Left ventricle myocardium inferior (tissue), 1 donor: ENCODE results near the gene GARIN1A. TPM values are rescaled to one million over a fixed set of nuclear protein-coding genes. Genes with fewer than 3 reads are reported as not detected.
"Not testable (repeated sequence)": the region's sequence is repeated elsewhere in the genome, so short reads cannot be mapped to it uniquely, and the experiment has no call there.

Experiments
- DNase-seq: peaks from one replicate; pipeline ENCODE4 v3.0.0-alpha.2; 2020
- H3K27ac ChIP-seq: fragments of 200-600 bp; replicated peaks from 2 replicates; pipeline ENCODE4 v1.8.0; 2021
- H3K27me3 ChIP-seq: fragments of 200-600 bp; 2 replicates; pipeline ENCODE4 v1.8.0; 2021; ENCODE audit warnings: low read depth
- H3K36me3 ChIP-seq: fragments of 200-600 bp; 2 replicates; pipeline ENCODE4 v1.8.0; 2021
- H3K4me1 ChIP-seq: fragments of 200-600 bp; 2 replicates; pipeline ENCODE4 v1.8.0; 2021
- H3K4me3 ChIP-seq: fragments of 200-600 bp; 2 replicates; pipeline ENCODE4 v1.8.0; 2021; ENCODE audit warnings: mild to moderate bottlenecking, moderate library complexity
- H3K9me3 ChIP-seq: fragments of 200-600 bp; replicated peaks from 2 replicates; pipeline ENCODE4 v1.8.0; 2021
- intact Hi-C: fragments of 100-400 bp; cut with micrococcal nuclease; formaldehyde crosslinking; loops from one replicate; pipeline ENCODE4 v1.11.0; 2022
- total RNA-seq: library from RNA; stranded (reverse); fragmentation: NEBNext Ultra II Directional; extraction: Animal tissue kit (Norgen Biotek cat#: 25700); gene quantifications from one replicate; pipeline ENCODE4 v1.2.1, GENCODE V29; 2021
- TF ChIP-seq, protein P1 (sequence below): fragments of 200-600 bp; IDR thresholded peaks from 2 replicates; pipeline ENCODE4 v1.8.0; 2021; ENCODE audit warnings: antibody characterized with exemption, mild to moderate bottlenecking, borderline replicate concordance
- donor health status: DM: no; HTN: yes; CAD: no; lungs with severe emphysema.

GARIN1A gene
- total RNA-seq, 1 donor from 2014 or later: 1.6 TPM

DNA sequence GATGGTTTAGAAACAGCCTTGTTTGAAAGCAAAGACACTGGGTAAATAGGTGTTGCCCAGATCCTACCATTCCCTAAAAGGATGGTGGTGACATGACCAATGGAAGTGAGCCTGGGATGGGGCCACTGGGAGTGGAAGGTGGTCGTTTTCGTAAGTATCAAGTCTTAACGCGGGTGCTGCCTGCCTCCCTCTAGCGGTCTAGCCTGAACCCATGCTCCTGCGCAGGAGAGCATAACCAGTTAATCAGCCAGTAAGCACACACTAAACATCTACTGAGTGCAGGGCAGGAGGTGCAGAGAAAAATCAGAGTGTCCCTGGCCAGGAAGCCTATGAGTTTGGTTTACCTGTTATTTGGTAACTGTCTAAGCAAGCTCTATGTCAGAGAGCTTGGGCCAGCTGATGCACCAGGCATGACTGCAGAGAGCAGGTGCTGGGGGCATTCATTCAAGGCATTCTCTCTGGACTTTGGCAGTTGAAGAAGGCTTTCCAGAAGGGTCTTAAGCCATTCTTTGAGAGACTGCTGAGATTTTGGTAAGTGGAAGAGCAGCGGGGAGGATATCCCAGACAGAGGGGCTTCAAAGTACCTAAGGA is 930 bp downstream of the GARIN1A start:
- Histone ChIP-seq H3K4me3 (no peak overlapping the region), H3K27me3 (no peaks in the 10 kb centered on the region), H3K4me1 (peaks cover 3% of the 10 kb centered on the region), H3K36me3 (no peaks in the 10 kb centered on the region), H3K9me3 (no peaks in the 10 kb centered on the region), H3K27ac (no peak overlapping the region)
- DNase-seq: no peak
- TF ChIP-seq, protein P1, sequence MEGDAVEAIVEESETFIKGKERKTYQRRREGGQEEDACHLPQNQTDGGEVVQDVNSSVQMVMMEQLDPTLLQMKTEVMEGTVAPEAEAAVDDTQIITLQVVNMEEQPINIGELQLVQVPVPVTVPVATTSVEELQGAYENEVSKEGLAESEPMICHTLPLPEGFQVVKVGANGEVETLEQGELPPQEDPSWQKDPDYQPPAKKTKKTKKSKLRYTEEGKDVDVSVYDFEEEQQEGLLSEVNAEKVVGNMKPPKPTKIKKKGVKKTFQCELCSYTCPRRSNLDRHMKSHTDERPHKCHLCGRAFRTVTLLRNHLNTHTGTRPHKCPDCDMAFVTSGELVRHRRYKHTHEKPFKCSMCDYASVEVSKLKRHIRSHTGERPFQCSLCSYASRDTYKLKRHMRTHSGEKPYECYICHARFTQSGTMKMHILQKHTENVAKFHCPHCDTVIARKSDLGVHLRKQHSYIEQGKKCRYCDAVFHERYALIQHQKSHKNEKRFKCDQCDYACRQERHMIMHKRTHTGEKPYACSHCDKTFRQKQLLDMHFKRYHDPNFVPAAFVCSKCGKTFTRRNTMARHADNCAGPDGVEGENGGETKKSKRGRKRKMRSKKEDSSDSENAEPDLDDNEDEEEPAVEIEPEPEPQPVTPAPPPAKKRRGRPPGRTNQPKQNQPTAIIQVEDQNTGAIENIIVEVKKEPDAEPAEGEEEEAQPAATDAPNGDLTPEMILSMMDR: peak; percentile 49
- intact Hi-C loops: no loop called here

DNA sequence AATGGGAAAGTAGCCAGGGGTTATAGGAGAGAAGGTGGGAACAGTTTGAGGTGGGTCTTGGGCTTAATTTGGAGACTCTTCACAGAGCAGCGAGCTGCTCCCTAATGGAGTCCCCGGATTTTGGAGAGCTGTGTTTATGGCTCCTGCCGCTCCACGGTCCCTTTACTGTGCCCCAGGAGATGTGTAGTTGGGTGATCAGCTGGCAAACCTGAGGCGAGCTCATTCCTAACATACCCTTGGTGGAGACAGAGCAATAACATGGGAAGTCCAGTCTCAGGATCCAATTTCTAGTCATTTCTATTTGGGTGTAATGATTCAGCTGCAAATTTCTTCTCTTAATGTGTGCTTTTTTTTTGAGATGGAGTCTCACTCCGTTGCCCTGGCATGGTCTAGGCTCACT is 1.5 kb downstream of the GARIN1A start:
- Histone ChIP-seq H3K4me3 (no peak overlapping the region), H3K4me1 (peaks cover 3% of the 10 kb centered on the region), H3K36me3 (no peaks in the 10 kb centered on the region), H3K27ac (no peak overlapping the region), H3K9me3 (no peaks in the 10 kb centered on the region), H3K27me3 (no peaks in the 10 kb centered on the region)
- DNase-seq: no peak
- TF ChIP-seq, protein P1: no peak
- intact Hi-C loops: no loop called here

DNA sequence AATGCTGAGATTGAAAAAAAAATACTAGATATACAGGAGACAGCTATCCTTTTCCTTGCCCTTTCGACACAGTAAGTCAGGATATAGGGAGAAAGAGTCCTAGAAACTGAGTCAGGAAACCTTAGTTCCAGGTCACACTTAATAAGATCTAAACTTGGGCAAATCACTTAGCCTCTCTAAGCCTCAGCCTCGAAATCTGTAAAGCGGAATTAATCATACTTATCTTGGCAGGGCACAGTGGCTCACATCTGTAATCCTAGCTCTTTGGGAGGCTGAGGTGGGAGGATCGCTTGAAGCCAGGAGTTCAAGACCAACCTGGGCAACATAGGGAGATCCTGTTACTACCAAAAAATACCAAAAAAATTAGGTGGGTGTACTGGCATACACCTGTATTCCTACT is 4.6 kb downstream of the GARIN1A start:
- Histone ChIP-seq H3K4me1 (peaks cover 3% of the 10 kb centered on the region), H3K9me3 (no peaks in the 10 kb centered on the region), H3K36me3 (no peaks in the 10 kb centered on the region), H3K27me3 (no peaks in the 10 kb centered on the region), H3K4me3 (no peak overlapping the region), H3K27ac (no peak overlapping the region)
- TF ChIP-seq, protein P1: no peak
- DNase-seq: no peak
- intact Hi-C loops: no loop called here

DNA sequence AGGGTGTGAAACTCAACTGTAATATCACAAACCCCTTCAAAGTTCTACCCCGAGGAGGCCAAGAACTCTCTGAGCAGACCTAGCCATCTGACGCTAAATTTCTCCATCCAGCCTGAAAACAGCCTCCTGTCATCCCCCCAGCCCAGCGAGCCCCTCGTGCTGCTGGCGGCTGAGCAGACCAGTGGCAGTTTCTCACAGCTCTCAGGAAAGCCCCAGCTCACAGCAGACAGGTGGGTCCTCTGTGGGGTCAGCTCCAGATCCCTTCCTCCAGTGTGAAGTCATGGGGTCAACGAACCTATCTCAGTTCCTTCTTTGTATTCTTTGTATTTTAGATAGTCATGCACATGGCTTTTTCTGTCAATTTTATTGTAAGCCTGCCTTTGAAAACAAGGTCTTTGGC is 7.8 kb downstream of the GARIN1A start:
- no peaks in the 10 kb centered on the region for H3K4me1 ChIP-seq
- intact Hi-C loops: no loop called here
- DNase-seq: no peak
- TF ChIP-seq, protein P1: no peak
- H3K9me3 ChIP-seq: no peaks in the 10 kb centered on the region
- H3K4me3 ChIP-seq: no peak overlapping the region
- H3K27me3 ChIP-seq: no peaks in the 10 kb centered on the region
- no peak overlapping the region for H3K27ac ChIP-seq
- peaks cover 20% of the 10 kb centered on the region for H3K36me3 ChIP-seq

DNA sequence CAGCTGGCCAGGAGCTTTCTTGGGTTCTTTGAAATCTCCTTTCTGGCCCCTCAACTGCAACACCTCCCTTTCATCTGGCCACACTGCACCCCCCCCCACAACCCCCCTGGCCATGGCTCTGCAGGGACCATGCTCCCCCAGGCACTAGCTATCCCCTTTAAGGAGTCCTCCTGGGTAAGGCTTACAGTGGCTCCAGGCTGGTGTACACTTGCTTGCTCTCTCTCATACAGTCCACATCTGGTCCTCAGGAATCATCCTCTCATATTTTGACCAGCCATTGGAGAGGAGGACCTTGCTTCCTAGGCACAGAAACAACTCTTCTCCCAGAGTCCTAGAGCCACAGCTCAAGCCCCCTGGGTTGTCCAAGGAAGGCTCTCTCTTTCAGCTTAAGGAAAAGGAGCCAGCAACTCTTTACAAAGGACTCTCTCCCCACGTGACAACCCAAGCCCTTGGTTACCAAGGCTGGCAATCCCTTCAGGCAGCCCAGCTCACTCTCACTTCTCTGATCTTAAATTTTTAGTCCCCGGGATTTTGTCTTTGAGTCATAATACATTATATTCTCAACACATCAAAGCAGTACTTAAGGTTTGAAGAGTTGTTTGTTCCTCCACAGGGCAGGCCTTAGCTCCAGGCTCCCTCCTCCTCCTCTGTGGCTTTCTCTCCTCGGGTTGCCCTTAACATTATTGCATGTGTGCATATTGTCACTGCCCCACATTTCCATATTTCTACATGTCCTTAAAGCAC is 9.9 kb downstream of the GARIN1A start:
- DNase-seq: no peak
- H3K9me3 ChIP-seq: no peaks in the 10 kb centered on the region
- peaks cover 28% of the 10 kb centered on the region for H3K36me3 ChIP-seq
- intact Hi-C loops: no loop called here
- no peak overlapping the region for H3K4me3 ChIP-seq
- no peaks in the 10 kb centered on the region for H3K27me3 ChIP-seq
- H3K4me1 ChIP-seq: no peaks in the 10 kb centered on the region
- TF ChIP-seq, protein P1: no peak
- no peak overlapping the region for H3K27ac ChIP-seq

DNA sequence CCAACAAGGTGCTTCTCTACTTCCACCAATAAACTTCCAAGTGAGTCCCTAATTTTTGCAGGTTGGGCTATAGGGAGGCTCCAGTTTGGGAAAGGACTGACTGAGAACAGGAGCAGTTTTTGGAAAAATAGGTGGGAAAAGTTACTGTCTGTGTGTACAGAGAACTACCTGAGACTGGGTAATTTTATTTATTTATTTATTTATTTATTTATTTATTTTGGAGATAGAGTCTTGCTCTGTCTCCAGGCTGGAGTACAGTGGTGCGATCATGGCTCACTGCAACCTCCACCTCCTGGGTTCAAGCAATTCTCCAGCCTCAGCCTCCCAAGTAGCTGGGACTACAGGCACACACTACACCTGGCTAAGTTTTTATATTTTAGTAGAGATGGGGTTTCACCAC is 11.2 kb downstream of the GARIN1A start:
- intact Hi-C loops: not testable (repeated sequence)
- peaks cover 28% of the 10 kb centered on the region for H3K36me3 ChIP-seq

DNA sequence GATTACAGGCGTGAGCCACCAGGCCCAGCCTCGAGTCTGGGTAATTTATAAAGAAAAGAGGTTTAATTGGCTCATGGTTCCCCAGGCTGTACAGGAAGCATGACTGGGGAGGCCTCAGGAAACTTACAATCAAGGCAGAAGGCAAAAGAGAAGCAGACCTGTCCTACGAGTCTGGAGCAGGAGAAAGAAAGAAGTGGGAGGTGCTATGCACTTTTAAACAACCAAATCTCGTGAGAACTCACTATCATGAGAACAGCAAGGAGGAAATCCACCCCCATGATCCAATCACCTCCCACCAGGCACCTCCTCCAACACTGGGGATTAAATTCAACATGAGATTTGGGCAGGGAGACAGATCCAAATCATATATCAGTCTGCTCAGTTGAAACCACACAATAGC is 11.6 kb downstream of the GARIN1A start:
- peaks cover 28% of the 10 kb centered on the region for H3K36me3 ChIP-seq
- DNase-seq, H3K9me3 ChIP-seq, H3K4me1 ChIP-seq, H3K27ac ChIP-seq, intact Hi-C loops, H3K4me3 ChIP-seq, H3K27me3 ChIP-seq: not testable (repeated sequence)

More for the DNA sequence above, 11.2 kb downstream of the GARIN1A start:
- H3K9me3 ChIP-seq, H3K4me1 ChIP-seq, DNase-seq, H3K27me3 ChIP-seq, H3K4me3 ChIP-seq, H3K27ac ChIP-seq: not testable (repeated sequence)
